DOHH2 (cell line): ENCODE results near the gene AEN.
A peak's percentile ranks its signal among the peaks of the same experiment; 100 is the strongest.

ENCODE experiments used
- H3F3A ChIP-seq: fragments of 200-600 bp; sonication (generic), shearing (Covaris generic); 2 replicates; pipeline ENCODE4 v1.6.0; 2016; ENCODE audit warnings: antibody characterized with exemption, mild to moderate bottlenecking; ENCODE audit not compliant: control insufficient read depth, insufficient read depth
- H3K27ac ChIP-seq: fragments of 200-600 bp; sonication (generic); 2 replicates; pipeline ENCODE4 v1.5.1; 2014; ENCODE audit warnings: low read depth, mild to moderate bottlenecking, low read length, moderate library complexity
- H3K27me3 ChIP-seq: fragments of 200-600 bp; sonication (generic); 2 replicates; pipeline ENCODE4 v1.6.1; 2014; ENCODE audit warnings: mild to moderate bottlenecking, low read length, mixed read lengths; ENCODE audit not compliant: control insufficient read depth
- H3K36me3 ChIP-seq: fragments of 200-600 bp; sonication (generic); 2 replicates; pipeline ENCODE4 v1.6.1; 2014; ENCODE audit warnings: mild to moderate bottlenecking, low read length, moderate library complexity, mixed read lengths; ENCODE audit not compliant: control insufficient read depth
- H3K4me1 ChIP-seq: fragments of 200-600 bp; sonication (generic); 2 replicates; pipeline ENCODE4 v1.6.1; 2014; ENCODE audit warnings: mild to moderate bottlenecking, low read length, mixed read lengths; ENCODE audit not compliant: control insufficient read depth
- H3K4me2 ChIP-seq: fragments of 200-600 bp; sonication (generic); 2 replicates; pipeline ENCODE4 v1.6.0; 2014; ENCODE audit warnings: mild to moderate bottlenecking, low read length, moderate library complexity
- H3K4me3 ChIP-seq: fragments of 200-600 bp; sonication (generic); 2 replicates; pipeline ENCODE4 v1.5.1; 2014; ENCODE audit warnings: mild to moderate bottlenecking, low read length, mixed read lengths
- H3K79me2 ChIP-seq: fragments of 200-600 bp; sonication (generic); 2 replicates; pipeline ENCODE4 v1.6.1; 2014; ENCODE audit warnings: mild to moderate bottlenecking, low read length, mixed read lengths; ENCODE audit not compliant: control insufficient read depth
- H3K9me2 ChIP-seq: fragments of 200-600 bp; sonication (generic); replicated peaks from 2 replicates; pipeline ENCODE4 v1.6.1; 2014; ENCODE audit warnings: mild to moderate bottlenecking, low read length, mixed read lengths; ENCODE audit not compliant: control insufficient read depth
- H3K9me3 ChIP-seq: fragments of 200-600 bp; sonication (generic); 2 replicates; pipeline ENCODE4 v1.6.1; 2014; ENCODE audit warnings: antibody characterized with exemption, low read length, mixed read lengths; ENCODE audit not compliant: control insufficient read depth, insufficient read depth
- H4K20me1 ChIP-seq: fragments of 200-600 bp; sonication (generic); 2 replicates; pipeline ENCODE4 v1.6.0; 2014; ENCODE audit warnings: low read depth, mild to moderate bottlenecking, antibody characterized with exemption, low read length, moderate library complexity; ENCODE audit not compliant: control insufficient read depth, insufficient read depth
- EZH2phosphoT487 ChIP-seq: fragments of 200-600 bp; sonication (generic); IDR thresholded peaks from 2 replicates; pipeline ENCODE4 v1.6.1; 2017; ENCODE audit warnings: borderline replicate concordance, mild to moderate bottlenecking, antibody characterized with exemption, low read length, moderate library complexity, mixed read lengths
- TF ChIP-seq, protein P1 (sequence below): fragments of 200-600 bp; sonication (generic); IDR thresholded peaks from one replicate; pipeline ENCODE4 v1.5.1; 2014; ENCODE audit warnings: antibody characterized with exemption, mild to moderate bottlenecking, low read depth, low read length; ENCODE audit not compliant: poor library complexity, severe bottlenecking

Gene AEN

DNA sequence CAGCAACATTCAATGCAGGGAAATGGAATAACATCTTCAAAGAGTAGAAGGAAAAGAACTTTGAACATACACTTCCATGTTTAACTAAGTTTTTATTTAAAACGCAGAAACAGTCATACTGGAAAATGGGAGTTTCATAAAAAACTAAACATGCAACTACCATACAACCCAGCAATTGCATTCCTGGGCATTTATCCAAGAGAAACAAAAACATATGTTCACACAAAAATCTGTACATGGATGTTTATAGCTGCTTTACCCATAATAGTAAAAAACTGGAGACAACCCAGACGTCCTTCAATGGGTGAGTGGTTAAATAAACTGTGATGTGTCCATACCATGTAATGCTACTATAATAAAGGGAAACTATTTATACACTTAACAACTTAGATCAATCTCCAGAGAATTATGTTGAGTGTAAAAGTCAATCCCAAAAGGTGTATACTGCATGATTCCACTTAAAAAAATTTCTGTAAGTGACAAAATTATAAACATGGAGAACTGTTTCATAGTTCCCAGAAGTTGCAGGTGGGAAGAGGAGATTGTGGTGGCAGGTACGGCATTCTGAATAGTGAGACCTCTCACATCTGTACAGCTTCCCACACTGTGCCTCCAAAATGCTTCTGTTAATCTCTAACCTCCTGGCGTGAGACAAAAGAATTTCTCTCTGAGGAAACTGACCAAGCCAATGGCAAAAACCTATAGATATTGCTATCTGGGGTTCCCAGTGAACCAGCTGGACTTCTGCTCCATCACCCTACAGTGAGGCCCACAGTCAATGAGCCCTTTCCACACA is 40.8 kb downstream of the AEN start:
- Histone ChIP-seq H3K27me3 (no peaks in the 10 kb centered on the region), H4K20me1 (no peaks in the 10 kb centered on the region), H3K36me3 (no peaks in the 10 kb centered on the region; the same call in 1 of the 2 replicates), H3K4me3 (no peak overlapping the region), H3K79me2 (no peaks in the 10 kb centered on the region), H3K9me2 (no peaks in the 10 kb centered on the region), H3K27ac (no peak overlapping the region), H3K4me1 (peaks cover 16% of the 10 kb centered on the region), H3K4me2 (no peak overlapping the region), H3F3A (0 out of 2 replicates have a peak, but pooled peaks cover 3% of the 10 kb centered on the region), H3K9me3 (no peaks in the 10 kb centered on the region)
- TF ChIP-seq, protein P1, sequence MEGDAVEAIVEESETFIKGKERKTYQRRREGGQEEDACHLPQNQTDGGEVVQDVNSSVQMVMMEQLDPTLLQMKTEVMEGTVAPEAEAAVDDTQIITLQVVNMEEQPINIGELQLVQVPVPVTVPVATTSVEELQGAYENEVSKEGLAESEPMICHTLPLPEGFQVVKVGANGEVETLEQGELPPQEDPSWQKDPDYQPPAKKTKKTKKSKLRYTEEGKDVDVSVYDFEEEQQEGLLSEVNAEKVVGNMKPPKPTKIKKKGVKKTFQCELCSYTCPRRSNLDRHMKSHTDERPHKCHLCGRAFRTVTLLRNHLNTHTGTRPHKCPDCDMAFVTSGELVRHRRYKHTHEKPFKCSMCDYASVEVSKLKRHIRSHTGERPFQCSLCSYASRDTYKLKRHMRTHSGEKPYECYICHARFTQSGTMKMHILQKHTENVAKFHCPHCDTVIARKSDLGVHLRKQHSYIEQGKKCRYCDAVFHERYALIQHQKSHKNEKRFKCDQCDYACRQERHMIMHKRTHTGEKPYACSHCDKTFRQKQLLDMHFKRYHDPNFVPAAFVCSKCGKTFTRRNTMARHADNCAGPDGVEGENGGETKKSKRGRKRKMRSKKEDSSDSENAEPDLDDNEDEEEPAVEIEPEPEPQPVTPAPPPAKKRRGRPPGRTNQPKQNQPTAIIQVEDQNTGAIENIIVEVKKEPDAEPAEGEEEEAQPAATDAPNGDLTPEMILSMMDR: no peak
- no peak for TF ChIP-seq EZH2phosphoT487

DNA sequence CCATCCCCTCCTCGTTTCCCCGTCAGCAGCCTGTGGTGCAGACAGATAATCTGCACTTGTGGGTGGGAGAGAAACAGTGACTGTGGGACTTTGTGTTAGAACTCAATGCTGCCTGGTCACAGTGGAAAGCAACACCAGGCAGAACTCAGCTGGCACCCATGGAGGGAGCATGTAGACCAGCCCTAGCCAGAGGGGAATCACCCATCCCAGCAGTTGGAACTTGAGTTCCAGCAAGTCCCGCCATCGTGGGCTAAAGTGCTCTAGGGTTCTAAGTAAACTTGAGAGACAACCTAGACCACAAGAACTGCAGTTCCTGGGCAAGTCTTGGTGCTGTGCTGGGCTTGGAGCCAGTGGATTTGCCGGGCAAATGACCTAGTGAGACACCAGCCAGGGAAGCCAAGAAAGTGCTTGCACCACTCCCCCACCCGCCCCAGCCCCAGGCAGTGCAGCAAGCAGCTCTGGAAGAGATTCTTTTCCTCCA is 42.0 kb downstream of the AEN start:
- Histone ChIP-seq H3K79me2 (no peaks in the 10 kb centered on the region), H3K9me3 (no peaks in the 10 kb centered on the region), H3F3A (no peaks in the 10 kb centered on the region), H3K9me2 (no peaks in the 10 kb centered on the region), H3K27me3 (no peaks in the 10 kb centered on the region), H3K4me1 (peaks cover 4% of the 10 kb centered on the region), H3K27ac (no peak overlapping the region), H3K36me3 (no peaks in the 10 kb centered on the region), H3K4me2 (no peak overlapping the region), H3K4me3 (no peak overlapping the region), H4K20me1 (no peaks in the 10 kb centered on the region)
- TF ChIP-seq EZH2phosphoT487: no peak
- TF ChIP-seq, protein P1: no peak

DNA sequence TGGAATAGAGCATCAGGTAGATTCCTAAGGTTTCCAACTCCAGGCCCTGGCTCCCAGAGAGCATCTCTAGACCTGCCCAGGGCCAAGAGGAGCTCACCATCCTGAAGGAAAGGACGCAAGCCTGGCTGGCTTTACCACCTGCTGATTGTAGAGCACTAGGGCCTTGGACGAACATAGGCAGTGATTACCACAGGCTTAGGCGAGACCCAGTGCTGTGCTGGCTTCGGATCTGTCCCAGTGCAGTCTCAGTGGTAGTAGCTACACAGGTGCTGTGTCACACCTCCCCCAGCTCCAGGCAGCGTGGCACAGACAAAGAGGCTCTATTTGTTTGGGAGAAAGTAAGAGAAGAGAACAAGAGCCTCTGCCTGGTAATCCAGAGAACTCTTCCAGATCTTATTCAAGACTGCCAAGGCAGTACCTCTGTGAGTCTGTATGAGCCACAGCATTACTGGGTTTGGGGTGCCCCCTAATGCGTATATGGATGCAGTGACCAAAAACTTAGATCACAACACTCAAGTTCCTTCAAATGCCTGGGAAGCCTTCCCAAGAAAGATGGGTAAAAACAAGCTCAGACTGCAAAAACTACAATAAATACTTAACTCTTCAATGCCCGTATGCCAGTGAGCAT is 43.1 kb downstream of the AEN start:
- H3K9me2 ChIP-seq: no peaks in the 10 kb centered on the region
- no peaks in the 10 kb centered on the region for H3K9me3 ChIP-seq
- no peaks in the 10 kb centered on the region for H3K36me3 ChIP-seq
- no peaks in the 10 kb centered on the region for H3K4me1 ChIP-seq
- H3K4me2 ChIP-seq: no peak overlapping the region
- H3K4me3 ChIP-seq: no peak overlapping the region
- H3F3A ChIP-seq: no peaks in the 10 kb centered on the region
- no peaks in the 10 kb centered on the region for H4K20me1 ChIP-seq
- H3K79me2 ChIP-seq: no peaks in the 10 kb centered on the region
- H3K27me3 ChIP-seq: no peaks in the 10 kb centered on the region
- TF ChIP-seq, protein P1: peak; percentile 58
- no peak for TF ChIP-seq EZH2phosphoT487
- no peak overlapping the region for H3K27ac ChIP-seq
